ENCODE results near the gene ESRRA. TPM values are rescaled to one million over a fixed set of nuclear protein-coding genes. Genes with fewer than 3 reads are reported as not detected.

The ESRRA gene
- total and polyA plus RNA-seq, 10 of the 15 experiments (the other 5 are each of a cell fraction or from before 2014, with no cell fraction given), result 0.32 to 48.9 (median 12.6) TPM

GRCh38 chr11:64359712-64360445 lies 54.6 kb downstream of the ESRRA start (continued):
- peak; percentile 44; the same call in 1 of the 2 replicates for TF ChIP-seq IKZF1 (conservative IDR thresholded peaks at IDR 0.05)
- peak; percentile 99 for TF ChIP-seq HDAC6 (IDR thresholded peaks at IDR 0.05; ENCODE audit: unreplicated experiment)
- TF ChIP-seq KLF5 (IDR thresholded peaks at IDR 0.05; ENCODE audit: partially characterized antibody), result no peak
- no peak for TF ChIP-seq E2F4 (IDR thresholded peaks at IDR 0.05; ENCODE audit: low read depth, low read length)
- TF ChIP-seq EED (IDR thresholded peaks at IDR 0.05; ENCODE audit: low read depth), result 0 out of 2 replicates have a peak, but pooled peaks have one; percentile 2
- no peak for TF ChIP-seq ZNF217 (IDR thresholded peaks at IDR 0.05)
- TF ChIP-seq GATAD2B (conservative IDR thresholded peaks at IDR 0.05; ENCODE audit: low read depth), result no peak
- TF ChIP-seq, protein P1, sequence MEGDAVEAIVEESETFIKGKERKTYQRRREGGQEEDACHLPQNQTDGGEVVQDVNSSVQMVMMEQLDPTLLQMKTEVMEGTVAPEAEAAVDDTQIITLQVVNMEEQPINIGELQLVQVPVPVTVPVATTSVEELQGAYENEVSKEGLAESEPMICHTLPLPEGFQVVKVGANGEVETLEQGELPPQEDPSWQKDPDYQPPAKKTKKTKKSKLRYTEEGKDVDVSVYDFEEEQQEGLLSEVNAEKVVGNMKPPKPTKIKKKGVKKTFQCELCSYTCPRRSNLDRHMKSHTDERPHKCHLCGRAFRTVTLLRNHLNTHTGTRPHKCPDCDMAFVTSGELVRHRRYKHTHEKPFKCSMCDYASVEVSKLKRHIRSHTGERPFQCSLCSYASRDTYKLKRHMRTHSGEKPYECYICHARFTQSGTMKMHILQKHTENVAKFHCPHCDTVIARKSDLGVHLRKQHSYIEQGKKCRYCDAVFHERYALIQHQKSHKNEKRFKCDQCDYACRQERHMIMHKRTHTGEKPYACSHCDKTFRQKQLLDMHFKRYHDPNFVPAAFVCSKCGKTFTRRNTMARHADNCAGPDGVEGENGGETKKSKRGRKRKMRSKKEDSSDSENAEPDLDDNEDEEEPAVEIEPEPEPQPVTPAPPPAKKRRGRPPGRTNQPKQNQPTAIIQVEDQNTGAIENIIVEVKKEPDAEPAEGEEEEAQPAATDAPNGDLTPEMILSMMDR (IDR thresholded peaks at IDR 0.05 in 2 of 3, conservative IDR thresholded peaks at IDR 0.05 in 1 of 3; ENCODE audit: control insufficient read depth in 2 of 3, extremely low read depth in 1 of 3, insufficient read depth in 1 of 3, low read depth in 3 of 3, low read length in 3 of 3), result peak; percentile 55 to 64 (median 55)
- no peak for TF ChIP-seq PAX5 (IDR thresholded peaks at IDR 0.05; ENCODE audit: borderline replicate concordance, low read depth, low read length)
- TF ChIP-seq POU2F2 (IDR thresholded peaks at IDR 0.05; ENCODE audit: borderline replicate concordance, low read depth, low read length), result peak; percentile 12; the same call in 1 of the 3 replicates
- no peak for TF ChIP-seq CBX5 (IDR thresholded peaks at IDR 0.05; ENCODE audit: low read depth)
- peak; percentile 31; the same call in 1 of the 2 replicates for TF ChIP-seq HDAC2 (IDR thresholded peaks at IDR 0.05)
- no peak for TF ChIP-seq KDM1A (IDR thresholded peaks at IDR 0.05; ENCODE audit: borderline replicate concordance)
- TF ChIP-seq CHD2 (IDR thresholded peaks at IDR 0.05; ENCODE audit: borderline replicate concordance, low read depth, low read length), result no peak
- TF ChIP-seq RBBP5 (conservative IDR thresholded peaks at IDR 0.05), result no peak
- TF ChIP-seq BRCA1 (IDR thresholded peaks at IDR 0.05; ENCODE audit: low read depth, low read length), result no peak
- TF ChIP-seq SUPT20H (IDR thresholded peaks at IDR 0.05; ENCODE audit: borderline replicate concordance, control insufficient read depth, low read depth, low read length), result no peak
- no peak for TF ChIP-seq POLR2AphosphoS5 (IDR thresholded peaks at IDR 0.05; ENCODE audit: low read length)
- TF ChIP-seq, protein P2, sequence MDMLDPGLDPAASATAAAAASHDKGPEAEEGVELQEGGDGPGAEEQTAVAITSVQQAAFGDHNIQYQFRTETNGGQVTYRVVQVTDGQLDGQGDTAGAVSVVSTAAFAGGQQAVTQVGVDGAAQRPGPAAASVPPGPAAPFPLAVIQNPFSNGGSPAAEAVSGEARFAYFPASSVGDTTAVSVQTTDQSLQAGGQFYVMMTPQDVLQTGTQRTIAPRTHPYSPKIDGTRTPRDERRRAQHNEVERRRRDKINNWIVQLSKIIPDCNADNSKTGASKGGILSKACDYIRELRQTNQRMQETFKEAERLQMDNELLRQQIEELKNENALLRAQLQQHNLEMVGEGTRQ (IDR thresholded peaks at IDR 0.05; ENCODE audit: borderline replicate concordance, low read depth, low read length), result no peak
- TF ChIP-seq SMARCA5 (IDR thresholded peaks at IDR 0.05), result peak; percentile 66; the same call in 1 of the 2 replicates
- TF ChIP-seq LARP7 (IDR thresholded peaks at IDR 0.05), result 0 out of 2 replicates have a peak, but pooled peaks have one; percentile 26
- no peak for TF ChIP-seq NKRF (conservative IDR thresholded peaks at IDR 0.05)
- peak; percentile 24; the same call in 1 of the 2 replicates for TF ChIP-seq NRF1 (conservative IDR thresholded peaks at IDR 0.05; ENCODE audit: low read depth, low read length)
- 0 out of 2 replicates have a peak, but pooled peaks have one; percentile 47 for TF ChIP-seq POLR2A (IDR thresholded peaks at IDR 0.05; ENCODE audit: low read depth, low read length)
- peak; percentile 40 for TF ChIP-seq RAD21 (IDR thresholded peaks at IDR 0.05; ENCODE audit: insufficient read depth, low read depth, low read length)
- TF ChIP-seq CHD1 (IDR thresholded peaks at IDR 0.05; ENCODE audit: low read depth, low read length), result no peak
